ENCODE results near the gene CCDC24.

The CCDC24 gene

GRCh38 chr1:44024031-44024902 is 32.9 kb downstream of the CCDC24 start:
- DNase-seq (ENCODE audit: low read depth in 3 of 3): no peak

DNA sequence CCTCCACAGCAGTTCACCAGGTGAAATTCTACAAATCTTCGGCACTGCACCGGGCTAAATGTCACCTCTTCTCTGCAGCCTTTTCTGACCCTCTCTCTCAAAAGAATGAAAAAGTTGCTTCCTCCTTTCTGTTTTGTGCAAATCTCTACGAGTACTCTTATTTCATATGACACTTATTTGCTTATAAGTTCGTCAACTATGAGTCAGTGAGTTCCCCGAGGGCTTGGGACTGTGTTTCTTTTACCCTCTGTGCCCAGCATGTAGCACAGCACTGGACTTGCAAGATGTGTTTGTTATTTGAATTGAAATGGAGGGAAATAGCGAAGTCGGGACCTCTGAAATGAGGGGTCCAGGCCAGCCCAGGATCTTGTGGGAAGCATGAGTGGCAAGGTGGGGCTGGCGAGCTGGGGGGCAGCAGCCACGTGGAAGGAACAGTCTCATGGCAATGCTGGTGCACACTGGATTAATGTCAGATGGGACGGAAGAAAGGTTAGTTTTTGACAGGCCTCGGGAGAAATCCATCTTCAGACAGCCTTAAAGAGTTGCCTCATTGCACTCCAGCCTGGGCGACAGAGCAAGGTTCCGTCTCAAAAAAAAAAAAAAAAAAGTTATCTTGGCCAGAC is 33.6 kb downstream of the CCDC24 start:
- no peak for DNase-seq (ENCODE audit: low read depth in 3 of 3)

GRCh38 chr1:44025816-44026215 is 34.4 kb downstream of the CCDC24 start:
- DNase-seq (ENCODE audit: low read depth in 3 of 3): no peak

DNA sequence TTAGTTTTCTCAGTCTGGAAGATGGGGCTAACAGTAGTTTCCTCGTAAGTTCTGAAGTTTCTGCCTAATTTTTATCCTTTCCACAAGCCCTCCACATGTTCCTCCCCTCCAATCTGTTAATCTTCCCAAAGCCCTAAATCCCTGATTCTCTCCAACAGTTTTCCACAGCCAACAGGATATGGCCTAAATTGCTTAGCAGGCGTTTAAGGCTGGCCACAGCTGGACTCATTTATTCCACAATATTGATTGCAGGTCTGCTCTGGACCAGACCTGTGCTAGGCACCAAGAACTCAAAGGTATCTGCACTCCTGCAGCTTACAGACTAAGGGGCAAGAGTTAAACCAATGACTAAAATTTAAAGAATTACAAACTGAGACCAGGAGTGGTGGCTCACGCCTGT is 35.9 kb downstream of the CCDC24 start:
- DNase-seq (ENCODE audit: low read depth in 3 of 3): no peak

DNA sequence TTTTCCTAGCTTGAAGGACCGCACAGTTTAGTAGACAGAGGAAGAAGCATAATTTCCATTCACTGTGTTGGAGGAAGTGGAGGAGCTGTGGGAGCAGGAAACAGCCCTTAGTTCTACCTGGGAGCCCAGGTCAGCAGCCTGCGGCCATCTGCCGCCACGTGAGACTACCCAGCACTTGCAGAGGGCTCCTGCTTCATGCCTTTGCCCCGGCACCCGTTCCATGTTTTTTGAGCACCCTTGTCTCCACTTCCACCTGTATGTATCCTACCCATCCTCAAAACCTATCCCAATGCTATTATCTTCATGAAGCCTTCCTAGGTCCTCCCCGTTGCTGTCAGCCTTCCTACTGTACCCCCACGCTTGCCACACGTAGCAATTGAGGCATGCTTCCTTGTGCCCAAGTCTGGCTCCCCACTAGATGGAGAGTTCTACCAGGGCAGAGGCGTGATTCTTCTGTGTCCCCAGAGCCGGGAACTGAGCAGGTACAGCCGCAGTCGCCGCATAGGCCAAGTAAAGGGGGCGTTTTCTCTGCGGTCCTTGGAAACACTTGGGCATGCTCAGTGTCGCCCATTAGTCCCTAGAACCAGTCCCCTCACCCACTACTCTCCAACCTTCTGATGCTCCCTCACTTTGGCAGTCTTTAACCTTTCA is 38.0 kb downstream of the CCDC24 start:
- DNase-seq (ENCODE audit: low read depth in 3 of 3): no peak

- DNase-seq (ENCODE audit: low read depth in 3 of 3): peak; percentile 75 to 86 (median 79)
Measured at GRCh38 chr1:44029911-44030604, 38.7 kb downstream of the CCDC24 start.

- peak; percentile 8 to 39 (median 9) for DNase-seq (ENCODE audit: low read depth in 3 of 3)
Measured at GRCh38 chr1:44030605-44031251, 39.3 kb downstream of the CCDC24 start.

DNA sequence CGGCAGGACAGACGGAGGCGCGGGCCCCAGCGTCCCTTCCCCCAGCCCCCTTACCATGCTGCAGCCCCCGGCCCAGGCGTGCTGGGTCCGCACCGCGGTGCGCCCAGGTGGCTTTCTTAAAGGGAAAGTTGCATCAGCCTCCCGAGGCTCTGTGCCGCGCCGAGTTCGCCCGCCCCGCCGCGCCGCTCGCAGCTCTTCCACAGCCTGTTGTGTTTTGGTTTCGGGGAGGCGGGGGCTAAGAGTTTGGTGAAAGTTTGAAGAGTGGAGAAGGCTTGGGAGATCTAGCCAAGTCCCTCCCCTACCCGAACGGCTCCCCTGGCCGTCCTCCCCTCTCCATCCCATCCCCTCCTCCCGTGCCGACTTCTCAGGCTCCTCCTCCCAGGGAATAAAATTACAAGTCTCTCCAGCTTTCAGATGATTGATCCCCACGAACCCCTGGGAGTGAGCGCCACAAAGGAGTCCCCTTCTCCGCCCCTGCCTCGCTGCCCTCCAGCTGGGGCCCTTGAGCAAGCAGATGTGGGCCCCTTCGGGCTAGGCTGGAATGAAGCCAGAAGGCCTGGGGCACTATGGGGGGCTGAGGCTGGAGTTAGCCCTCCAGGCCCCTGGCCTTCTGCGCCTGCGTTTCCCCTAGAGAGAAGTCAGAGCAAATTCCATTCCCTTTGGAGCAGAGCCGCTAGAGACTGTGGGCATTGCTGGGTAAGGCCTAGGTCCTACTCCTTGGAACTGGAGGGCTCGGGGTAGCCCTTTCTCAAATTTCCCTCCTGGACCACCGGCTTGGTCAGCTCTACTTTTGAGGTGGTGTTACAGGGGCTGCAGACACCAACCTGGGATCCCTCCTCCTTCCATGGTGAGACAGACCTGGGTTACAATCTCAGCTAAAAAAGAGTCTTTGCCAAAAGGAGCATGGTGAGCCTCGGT is 40.1 kb downstream of the CCDC24 start, which contains the start of gene SLC6A9:
TSS of gene SLC6A9 (minus strand) at position 211 of the 918 bp plus-strand sequence. CDS start 7,185 bp downstream, outside the sequence.
- peak; percentile 22 to 53 (median 32) for DNase-seq (ENCODE audit: low read depth in 3 of 3)

GRCh38 chr1:44032170-44032790 is 40.9 kb downstream of the CCDC24 start:
- no peak for DNase-seq (ENCODE audit: low read depth in 3 of 3)

GRCh38 chr1:44033041-44033575 is 41.7 kb downstream of the CCDC24 start:
- no peak for DNase-seq (ENCODE audit: low read depth in 3 of 3)

DNA sequence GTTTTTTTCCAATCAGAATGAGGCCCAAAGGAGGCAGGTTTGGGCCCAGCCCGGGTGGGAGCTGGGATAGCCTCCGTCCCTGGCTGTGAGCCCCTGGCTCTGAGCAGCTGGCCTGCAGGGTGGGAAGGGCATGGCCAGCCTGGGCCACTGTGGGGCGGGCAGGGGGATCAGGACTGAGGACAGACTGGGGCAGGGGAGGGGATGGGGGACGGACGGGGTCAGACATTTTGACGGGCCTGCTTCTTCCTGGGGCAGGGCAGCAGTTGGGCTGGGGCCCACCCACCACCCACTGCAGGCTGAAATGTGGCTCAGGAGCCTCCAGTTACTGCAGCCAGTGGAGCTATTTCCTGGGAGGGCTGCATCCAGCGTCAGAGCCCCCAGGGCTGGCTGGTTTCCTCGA is 42.4 kb downstream of the CCDC24 start:
- DNase-seq (ENCODE audit: low read depth in 3 of 3): no peak

DNA sequence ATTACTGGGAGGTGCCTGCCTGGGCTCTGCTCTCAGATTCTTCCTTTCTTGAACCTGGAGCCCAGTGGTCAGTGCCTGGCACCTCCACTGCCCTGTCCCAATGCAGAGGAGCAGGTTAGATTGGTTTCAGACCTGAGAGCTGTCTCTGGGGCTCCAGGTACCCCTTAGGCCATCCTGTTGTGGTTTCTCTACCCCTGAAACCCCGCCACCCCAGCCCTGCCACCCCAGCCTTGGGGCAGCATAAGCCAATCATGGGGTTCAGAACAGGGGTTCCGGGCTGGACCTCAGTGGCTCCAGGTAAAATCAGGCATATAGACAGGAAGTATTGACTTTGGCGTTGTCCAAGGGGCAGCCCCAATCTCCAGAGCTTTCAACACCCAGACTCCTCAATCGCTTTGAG is 43.0 kb downstream of the CCDC24 start:
- DNase-seq (ENCODE audit: low read depth in 3 of 3): no peak

DNA sequence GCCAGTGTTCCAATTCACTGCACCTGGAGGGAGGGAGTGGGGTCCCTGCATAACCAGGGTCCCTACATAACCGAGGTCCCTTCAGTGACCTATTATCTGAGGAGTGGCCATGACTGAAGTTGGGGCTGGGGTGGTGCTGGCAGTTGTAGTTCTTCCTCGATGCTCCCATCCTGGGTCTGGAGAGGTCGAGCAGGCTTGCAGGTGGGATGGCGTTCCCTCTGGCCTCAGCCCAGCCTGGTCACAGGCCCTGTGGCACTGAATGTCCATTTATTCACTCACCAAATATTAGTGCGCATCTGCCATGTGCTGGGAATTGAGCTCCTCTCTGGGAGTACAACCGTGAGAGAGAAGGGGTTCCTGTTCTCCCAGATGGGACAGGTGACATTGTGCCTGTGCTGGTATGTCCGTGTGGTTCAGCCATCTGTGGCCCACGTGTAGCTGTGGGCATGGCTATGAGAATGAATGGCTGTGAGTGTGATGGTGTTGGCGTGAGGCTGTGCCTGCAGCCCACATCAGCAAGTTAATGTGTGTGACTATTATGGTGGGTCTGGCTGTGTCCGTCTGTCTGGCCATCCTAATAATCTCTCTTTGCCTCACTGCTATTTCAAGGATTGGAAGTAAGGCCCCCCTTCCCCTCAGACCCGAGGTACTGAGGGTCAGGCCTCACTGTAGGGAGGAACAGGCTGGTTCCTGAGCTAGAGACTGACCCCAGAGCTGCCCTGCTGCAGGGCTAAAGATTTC is 43.7 kb downstream of the CCDC24 start:
- no peak for DNase-seq (ENCODE audit: low read depth in 3 of 3)

GRCh38 chr1:44035726-44036408 is 44.5 kb downstream of the CCDC24 start:
- no peak for DNase-seq (ENCODE audit: low read depth in 3 of 3)

- peak; percentile 42 to 62 (median 54) for DNase-seq (ENCODE audit: low read depth in 3 of 3)
Measured at GRCh38 chr1:44036409-44037139, 45.2 kb downstream of the CCDC24 start.

DNA sequence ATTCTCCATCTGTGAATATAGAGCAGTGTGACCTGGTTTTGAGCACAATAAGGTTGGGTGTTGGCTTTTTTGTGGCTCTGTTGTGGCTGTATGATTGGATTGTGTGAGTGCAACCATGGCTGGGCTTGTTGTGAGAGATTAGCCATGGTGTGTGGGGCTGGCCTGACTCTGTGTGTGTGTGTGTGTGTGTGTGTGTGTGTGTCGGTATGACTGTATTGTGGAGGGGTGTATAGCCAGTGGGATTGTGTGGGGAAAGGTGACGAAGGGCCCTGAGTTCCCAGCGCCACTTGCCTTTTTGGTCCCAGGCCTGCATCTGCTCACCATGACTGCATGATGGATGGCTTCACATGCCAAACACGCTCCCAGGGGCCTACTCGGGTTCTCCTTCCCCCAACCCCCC is 45.8 kb downstream of the CCDC24 start:
- DNase-seq (ENCODE audit: low read depth in 3 of 3): no peak

- DNase-seq (ENCODE audit: low read depth in 3 of 3): no peak
Measured at GRCh38 chr1:44038876-44039657, 47.7 kb downstream of the CCDC24 start.
